GM10248 (cell line): ENCODE results near the gene NOS3.

Experiments used
- CTCF ChIA-PET: fragments of 300-600 bp; sonication (Branson Sonifier 250); formaldehyde crosslinking; extraction: SDS; loops from one replicate; lab custom pipeline; 2021; ENCODE audit warnings: antibody characterized with exemption; lab: Yijun Ruan, JAX
- POLR2A ChIA-PET: fragments of 350-650 bp; sonication (Branson Sonifier 250); formaldehyde crosslinking; extraction: SDS; loops from one replicate; lab custom pipeline; 2020; ENCODE audit warnings: antibody characterized with exemption; lab: Yijun Ruan, JAX
- DNase-seq: peaks from one replicate; pipeline ENCODE4 v3.0.0; 2012; ENCODE audit errors: extremely low spot score
- CTCF ChIP-seq: IDR thresholded peaks from 2 replicates; pipeline ENCODE4 v1.5.1; 2012; ENCODE audit warnings: mild to moderate bottlenecking, low read depth; ENCODE audit errors: extremely low read depth, missing control alignments, control extremely low read depth

NOS3 gene

DNA sequence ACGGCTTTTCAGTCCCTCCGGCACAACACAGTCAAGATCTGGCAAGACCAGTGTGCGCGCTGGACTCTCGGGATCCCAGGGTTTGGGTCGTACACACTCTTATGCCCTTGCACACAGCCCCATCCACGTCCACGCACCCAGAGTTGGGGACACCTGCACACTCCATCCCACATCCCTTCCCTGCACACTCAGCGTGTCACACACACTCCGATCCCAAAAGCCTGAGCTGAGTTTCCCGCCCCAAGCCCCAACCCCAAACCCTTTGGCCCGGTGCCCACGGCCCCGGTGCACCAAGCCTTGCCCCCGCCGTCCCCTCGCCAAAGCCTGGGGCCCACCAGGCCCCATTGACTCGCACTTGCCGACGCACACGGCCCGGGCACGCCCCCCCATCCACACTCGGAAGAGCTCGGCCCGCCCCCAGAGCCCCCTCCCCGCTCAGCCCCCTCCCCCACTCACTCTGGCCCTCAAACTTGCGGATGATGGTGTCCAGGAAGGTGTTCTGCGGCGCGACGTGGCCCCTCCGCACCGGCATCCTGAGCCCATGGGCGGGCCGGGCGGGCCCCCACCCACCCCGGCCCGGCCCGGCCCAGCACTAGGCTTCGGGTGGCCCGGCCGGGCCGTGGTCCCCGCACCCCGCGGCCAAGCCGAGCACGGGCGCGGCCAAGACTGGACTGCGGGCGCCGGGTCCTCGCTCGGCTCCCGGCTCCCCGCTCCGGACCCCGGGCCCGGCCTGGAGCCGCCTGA is 13.3 kb upstream of the NOS3 start:
- TF ChIP-seq CTCF = no peak
- CTCF ChIA-PET = interaction anchor here (1.4 to 6.1 kb wide), 2 partner anchors 8 to 14 kb away, joined by 4 to 46 read pairs; no protein-coding TSS in a partner anchor
- POLR2A ChIA-PET = no interaction called here
- no peak for DNase-seq

- ChIA-PET POLR2A (no interaction called here), CTCF (interaction anchor here (1.2 to 3.2 kb wide), 4 partner anchors 15 to 132 kb away, joined by 3 to 20 read pairs (median 14); no protein-coding TSS in a partner anchor)
- no peak for DNase-seq
- no peak for TF ChIP-seq CTCF
Observed at GRCh38 chr7:150978126-150978789, 12.6 kb upstream of the NOS3 start, which contains the start of gene KCNH2. KCNH2 (minus strand) TSS chr7:150978321; CDS start chr7:150977913, 408 bp downstream.

DNA sequence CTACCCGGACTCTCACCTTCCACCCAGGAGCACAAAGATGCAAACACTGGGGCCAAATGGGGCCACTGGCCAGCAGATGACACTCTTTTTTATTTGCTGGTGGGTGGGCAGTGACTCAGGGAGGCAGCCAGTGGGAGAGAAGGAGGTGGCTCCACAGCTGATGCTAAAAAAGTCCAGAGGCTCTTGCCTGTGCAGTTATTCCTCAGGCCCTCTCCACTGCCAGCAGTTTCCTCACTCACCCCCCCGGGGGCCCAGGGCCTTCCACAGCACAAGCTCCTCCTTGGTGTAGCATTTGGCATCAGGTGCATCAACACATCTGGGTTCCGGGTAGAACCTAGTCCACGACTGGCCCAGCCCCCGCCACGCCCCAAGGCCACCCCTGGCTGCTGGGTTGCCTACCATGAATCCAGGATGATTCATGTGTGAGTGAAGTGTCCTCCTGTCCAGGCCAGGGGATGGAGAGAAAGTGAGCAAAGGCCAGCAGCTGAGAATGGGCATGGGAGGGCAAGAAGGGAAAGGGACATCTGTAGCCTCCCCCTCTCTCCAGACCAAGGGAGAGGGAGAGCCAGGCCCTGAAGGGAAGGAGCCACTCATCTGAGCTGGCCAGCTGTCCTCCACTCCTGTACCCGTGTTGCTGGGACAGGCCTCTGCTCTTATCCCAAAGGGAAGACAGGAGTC is 11.0 kb upstream of the NOS3 start:
- DNase-seq = no peak
- no peak for TF ChIP-seq CTCF
- ChIA-PET POLR2A (no interaction called here), CTCF (interaction anchor here (1.3 to 3.2 kb wide), 9 partner anchors 8 to 144 kb away, joined by 3 to 20 read pairs (median 7); partner anchors contain the start of gene NOS3)

- CTCF ChIA-PET = interaction anchor here (0.6 to 3.2 kb wide), 8 partner anchors 8 to 82 kb away, joined by 3 to 20 read pairs (median 6); partner anchors contain the start of gene NOS3
- POLR2A ChIA-PET = no interaction called here
- TF ChIP-seq CTCF = no peak
- no peak for DNase-seq
Observed at GRCh38 chr7:150980663-150981062, 10.2 kb upstream of the NOS3 start.

- POLR2A ChIA-PET = no interaction called here
- no peak for DNase-seq
- CTCF ChIA-PET = interaction anchor here (2.9 to 6.0 kb wide), 2 partner anchors 19 kb away, joined by 13 to 53 read pairs; no protein-coding TSS in a partner anchor
- TF ChIP-seq CTCF = no peak
Observed at GRCh38 chr7:150981644-150982043, 9.2 kb upstream of the NOS3 start.

DNA sequence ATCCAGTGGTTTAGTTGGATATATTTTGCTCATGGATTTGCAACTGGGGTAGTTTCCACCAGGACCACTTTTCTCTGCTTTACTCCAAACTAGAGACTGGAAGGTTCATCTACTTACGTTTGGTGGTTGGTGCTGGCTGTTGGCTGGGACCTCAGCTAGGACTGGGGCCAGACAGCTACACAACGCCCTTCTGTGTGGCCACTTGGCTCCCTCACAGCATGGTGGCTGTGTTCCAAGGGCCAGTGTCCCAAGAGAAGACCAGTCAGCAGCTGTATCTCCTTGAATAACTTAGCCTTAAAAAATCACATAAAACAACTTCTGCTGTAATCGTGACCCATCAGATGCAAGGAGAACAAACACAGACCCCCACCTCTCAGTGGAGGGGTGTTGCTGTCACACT is 8.5 kb upstream of the NOS3 start:
- POLR2A ChIA-PET = no interaction called here
- CTCF ChIA-PET = interaction anchor here (1.0 to 6.0 kb wide), 2 partner anchors 20 to 142 kb away, joined by 3 to 53 read pairs; no protein-coding TSS in a partner anchor
- no peak for TF ChIP-seq CTCF

More for the DNA sequence above, 8.5 kb upstream of the NOS3 start:
- DNase-seq = no peak
